ENCODE data around the gene FZD1. TPM values are rescaled to one million over a fixed set of nuclear protein-coding genes. Genes with fewer than 3 reads are reported as not detected.
"Not testable (repeated sequence)": the region's sequence is repeated elsewhere in the genome, so short reads cannot be mapped to it uniquely, and the experiment has no call there.

The FZD1 gene
- polyA plus RNA-seq, 1 experiment, result 4.5 TPM

- H3K36me3 ChIP-seq (ENCODE audit: control insufficient read depth, insufficient read depth, low read length), result no peaks in the 10 kb centered on the region
- H3K4me3 ChIP-seq (ENCODE audit: low read depth, low read length), result no peak overlapping the region
- no peak for DNase-seq (ENCODE audit: low read depth)
- CTCF ChIA-PET, result no interaction called here
- no peak for TF ChIP-seq CTCF (IDR thresholded peaks at IDR 0.05; ENCODE audit: insufficient read depth, low read depth, low read length)
- POLR2A ChIA-PET, result no interaction called here
- H3K27me3 ChIP-seq (ENCODE audit: control insufficient read depth, insufficient read depth, low read length), result no peaks in the 10 kb centered on the region
Measured at GRCh38 chr7:91307467-91307866, 43.2 kb downstream of the FZD1 start.

- H3K4me3 ChIP-seq (ENCODE audit: low read depth, low read length); H3K27me3 ChIP-seq (ENCODE audit: control insufficient read depth, insufficient read depth, low read length); DNase-seq (ENCODE audit: low read depth); CTCF ChIA-PET; H3K36me3 ChIP-seq (ENCODE audit: control insufficient read depth, insufficient read depth, low read length); POLR2A ChIA-PET: not testable (repeated sequence)
Measured at GRCh38 chr7:91308191-91308590, 44.0 kb downstream of the FZD1 start.

GRCh38 chr7:91310830-91311460, 46.7 kb downstream of the FZD1 start:
- no peaks in the 10 kb centered on the region for H3K27me3 ChIP-seq (ENCODE audit: control insufficient read depth, insufficient read depth, low read length)
- H3K36me3 ChIP-seq (ENCODE audit: control insufficient read depth, insufficient read depth, low read length), result no peaks in the 10 kb centered on the region
- no peak for DNase-seq (ENCODE audit: low read depth)
- ChIA-PET CTCF (no interaction called here), POLR2A (no interaction called here)
- H3K4me3 ChIP-seq (ENCODE audit: low read depth, low read length), result no peak overlapping the region
- TF ChIP-seq CTCF (IDR thresholded peaks at IDR 0.05; ENCODE audit: insufficient read depth, low read depth, low read length), result no peak

- no peaks in the 10 kb centered on the region for H3K36me3 ChIP-seq (ENCODE audit: control insufficient read depth, insufficient read depth, low read length)
- H3K27me3 ChIP-seq (ENCODE audit: control insufficient read depth, insufficient read depth, low read length), result no peaks in the 10 kb centered on the region
- ChIA-PET POLR2A (no interaction called here), CTCF (interaction anchor here (1.2 kb wide), 1 partner anchor 12 kb away, joined by 3 read pairs; no protein-coding TSS in a partner anchor)
- TF ChIP-seq CTCF (IDR thresholded peaks at IDR 0.05; ENCODE audit: insufficient read depth, low read depth, low read length), result no peak
- no peak overlapping the region for H3K4me3 ChIP-seq (ENCODE audit: low read depth, low read length)
- no peak for DNase-seq (ENCODE audit: low read depth)
Measured at GRCh38 chr7:91311839-91312238, 47.6 kb downstream of the FZD1 start.

GRCh38 chr7:91313113-91313512, 48.9 kb downstream of the FZD1 start:
- no peaks in the 10 kb centered on the region for H3K36me3 ChIP-seq (ENCODE audit: control insufficient read depth, insufficient read depth, low read length)
- CTCF ChIA-PET, result interaction anchor here (1.2 kb wide), 1 partner anchor 11 kb away, joined by 3 read pairs; no protein-coding TSS in a partner anchor
- H3K27me3 ChIP-seq (ENCODE audit: control insufficient read depth, insufficient read depth, low read length), result no peaks in the 10 kb centered on the region
- no peak overlapping the region for H3K4me3 ChIP-seq (ENCODE audit: low read depth, low read length)
- no peak for DNase-seq (ENCODE audit: low read depth)
- no peak for TF ChIP-seq CTCF (IDR thresholded peaks at IDR 0.05; ENCODE audit: insufficient read depth, low read depth, low read length)
- POLR2A ChIA-PET, result no interaction called here
